Activated naive CD4-positive, alpha-beta T cell treated with anti-CD3 and anti-CD28 coated beads for 36 hours (primary cell): ENCODE data around the gene LECT2. TPM values are rescaled to one million over a fixed set of nuclear protein-coding genes. Genes with fewer than 3 reads are reported as not detected.

ENCODE experiments used
- CTCF ChIA-PET: fragments of 350-600 bp; sonication (Branson Sonifier 250); formaldehyde crosslinking; loops from one replicate; lab custom pipeline; 2021; ENCODE audit warnings: antibody characterized with exemption; lab: Charles Lee
- DNase-seq: peaks from one replicate; pipeline ENCODE4 v3.0.0-alpha.2; 2020
- H3K27ac Mint-ChIP-seq: one replicate; pipeline ENCODE4 v1.8.0; 2021; ENCODE audit warnings: mild to moderate bottlenecking, mixed read lengths
- H3K27me3 Mint-ChIP-seq: one replicate; pipeline ENCODE4 v1.8.0; 2021; ENCODE audit warnings: low read depth, mixed read lengths
- H3K36me3 Mint-ChIP-seq: one replicate; pipeline ENCODE4 v1.8.0; 2021; ENCODE audit warnings: low read depth, mixed read lengths
- H3K4me1 Mint-ChIP-seq: one replicate; pipeline ENCODE4 v1.8.0; 2021; ENCODE audit warnings: low read depth, mixed read lengths
- H3K4me3 Mint-ChIP-seq: one replicate; pipeline ENCODE4 v1.8.0; 2021; ENCODE audit warnings: mild to moderate bottlenecking, moderate library complexity, mixed read lengths
- H3K9me3 Mint-ChIP-seq: one replicate; pipeline ENCODE4 v1.8.0; 2021; ENCODE audit warnings: mixed read lengths
- intact Hi-C: fragments of 100-400 bp; cut with micrococcal nuclease; formaldehyde crosslinking; loops from one replicate; pipeline ENCODE4 v1.15.1; 2023
- total RNA-seq, 2 experiments: library from RNA; stranded (reverse); gene quantifications; one replicate each; pipeline ENCODE4 v1.2.3, GENCODE V29; 2021

Gene LECT2
- total RNA-seq, 2 experiments from 2014 or later, result not detected

GRCh38 chr5:135916638-135917263 is 38.0 kb downstream of the LECT2 start:
- Mint-ChIP-seq H3K4me3 (no peak overlapping the region), H3K4me1 (no peaks in the 10 kb centered on the region), H3K9me3 (no peaks in the 10 kb centered on the region), H3K36me3 (no peaks in the 10 kb centered on the region), H3K27ac (no peak overlapping the region), H3K27me3 (peaks cover 21% of the 10 kb centered on the region)
- intact Hi-C loops, result no loop called here
- CTCF ChIA-PET, result no interaction called here
- no peak for DNase-seq

DNA sequence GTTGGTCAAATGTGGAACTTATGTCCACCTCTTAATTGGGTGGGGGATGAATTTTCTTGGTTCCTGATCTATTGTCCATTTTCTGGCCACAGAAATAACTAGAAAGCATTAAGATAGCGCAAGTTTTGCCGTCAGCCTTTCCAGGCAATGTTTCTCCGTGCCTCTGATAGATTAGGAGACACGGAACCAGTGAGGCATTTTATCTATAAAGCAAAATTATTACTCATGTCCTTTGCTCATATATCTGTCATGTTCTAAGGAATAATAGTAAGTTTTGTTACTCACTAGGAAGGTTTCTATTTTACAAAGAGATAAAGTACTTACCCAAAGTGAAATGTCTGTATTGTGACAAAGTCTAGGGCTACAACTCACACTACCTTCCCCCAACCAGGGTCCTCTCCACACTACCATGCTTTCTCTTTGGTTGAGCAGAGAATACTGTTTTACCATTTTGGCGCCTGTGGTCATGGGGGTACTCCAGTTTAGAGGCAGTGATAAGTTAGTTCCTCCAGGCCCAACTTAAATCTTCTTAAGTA is 39.2 kb downstream of the LECT2 start:
- Mint-ChIP-seq H3K9me3 (no peaks in the 10 kb centered on the region), H3K4me3 (no peak overlapping the region), H3K27ac (no peak overlapping the region), H3K27me3 (peaks cover 22% of the 10 kb centered on the region), H3K4me1 (no peaks in the 10 kb centered on the region), H3K36me3 (no peaks in the 10 kb centered on the region)
- CTCF ChIA-PET, result no interaction called here
- intact Hi-C loops, result no loop called here
- DNase-seq, result no peak

DNA sequence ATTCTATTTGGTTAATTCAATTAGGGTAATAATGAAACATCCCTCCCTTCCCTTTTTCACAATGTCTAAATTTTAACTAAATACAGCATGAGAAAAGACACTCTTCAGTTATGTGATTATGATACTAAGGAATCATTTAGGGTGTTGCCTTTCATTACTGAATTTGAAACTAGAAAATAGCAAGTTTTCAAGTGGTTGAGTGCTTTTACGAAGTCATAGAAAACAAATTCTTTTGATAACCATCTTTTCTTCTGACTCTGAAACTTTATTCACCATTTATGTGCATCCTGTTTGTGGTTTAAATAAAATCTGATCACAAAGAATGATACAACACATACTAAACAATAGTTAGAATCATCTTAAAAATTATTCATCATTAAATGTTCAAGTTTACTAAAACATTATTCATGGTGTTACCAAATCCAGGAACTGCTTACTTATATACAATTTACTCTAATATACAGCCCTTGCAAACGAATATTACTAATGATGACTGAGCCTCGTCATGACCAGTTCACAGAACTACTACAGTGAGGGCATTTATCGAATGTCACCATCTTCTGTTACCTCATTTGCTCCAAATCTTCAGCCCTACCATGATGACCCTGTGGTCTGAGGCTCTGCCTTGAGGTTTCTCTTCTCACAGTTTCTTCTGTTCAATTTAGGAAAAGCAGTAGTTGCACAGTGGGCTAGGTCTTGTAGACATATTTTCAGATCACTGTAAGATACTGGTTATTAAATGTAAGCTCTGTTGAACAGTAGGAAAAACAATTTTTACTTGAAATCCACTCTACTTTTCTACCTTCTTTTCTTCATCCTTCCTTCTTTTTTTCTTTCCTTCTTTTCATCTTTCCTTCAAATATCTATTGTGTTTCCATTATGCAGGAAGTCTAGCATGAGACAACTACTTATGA is 40.8 kb downstream of the LECT2 start:
- H3K4me1 Mint-ChIP-seq, result no peaks in the 10 kb centered on the region
- H3K36me3 Mint-ChIP-seq, result no peaks in the 10 kb centered on the region
- no peaks in the 10 kb centered on the region for H3K9me3 Mint-ChIP-seq
- H3K4me3 Mint-ChIP-seq, result no peak overlapping the region
- intact Hi-C loops, result no loop called here
- DNase-seq, result no peak
- H3K27me3 Mint-ChIP-seq, result peaks cover 27% of the 10 kb centered on the region
- CTCF ChIA-PET, result no interaction called here
- no peak overlapping the region for H3K27ac Mint-ChIP-seq

- CTCF ChIA-PET, result interaction anchor here (1.2 to 1.5 kb wide), 2 partner anchors 13 to 23 kb away, joined by 3 read pairs; no protein-coding TSS in a partner anchor
- Mint-ChIP-seq H3K4me1 (no peaks in the 10 kb centered on the region), H3K9me3 (no peaks in the 10 kb centered on the region), H3K36me3 (no peaks in the 10 kb centered on the region), H3K27ac (no peak overlapping the region), H3K4me3 (no peak overlapping the region), H3K27me3 (peaks cover 11% of the 10 kb centered on the region)
- no peak for DNase-seq
- intact Hi-C loops, result no loop called here
Observed at GRCh38 chr5:135905144-135905543, 49.6 kb downstream of the LECT2 start.

- Mint-ChIP-seq H3K27me3 (peaks cover 13% of the 10 kb centered on the region), H3K27ac (no peak overlapping the region), H3K36me3 (no peaks in the 10 kb centered on the region), H3K4me1 (no peaks in the 10 kb centered on the region), H3K4me3 (no peak overlapping the region), H3K9me3 (no peaks in the 10 kb centered on the region)
- DNase-seq, result no peak
- CTCF ChIA-PET, result no interaction called here
- intact Hi-C loops, result no loop called here
Observed at GRCh38 chr5:135901633-135902032, 53.1 kb downstream of the LECT2 start.

- Mint-ChIP-seq H3K4me3 (no peak overlapping the region), H3K27me3 (peaks cover 20% of the 10 kb centered on the region), H3K4me1 (no peaks in the 10 kb centered on the region), H3K27ac (no peak overlapping the region), H3K36me3 (no peaks in the 10 kb centered on the region), H3K9me3 (no peaks in the 10 kb centered on the region)
- no peak for DNase-seq
- intact Hi-C loops, result no loop called here
- CTCF ChIA-PET, result no interaction called here
Observed at GRCh38 chr5:135900276-135900675, 54.5 kb downstream of the LECT2 start.

- CTCF ChIA-PET, result no interaction called here
- no peaks in the 10 kb centered on the region for H3K36me3 Mint-ChIP-seq
- no peak overlapping the region for H3K4me3 Mint-ChIP-seq
- H3K27me3 Mint-ChIP-seq, result peaks cover 23% of the 10 kb centered on the region
- H3K4me1 Mint-ChIP-seq, result no peaks in the 10 kb centered on the region
- intact Hi-C loops, result no loop called here
- H3K9me3 Mint-ChIP-seq, result no peaks in the 10 kb centered on the region
- DNase-seq, result no peak
- no peak overlapping the region for H3K27ac Mint-ChIP-seq
Observed at GRCh38 chr5:135898651-135899050, 56.1 kb downstream of the LECT2 start.

Other genes starting within 250 kb of the LECT2 start
- gene SLC25A48, start 120.3 kb downstream of the LECT2 start, total RNA-seq, result not detected
- gene IL9, start 59.1 kb downstream of the LECT2 start, total RNA-seq, result not detected
- gene TGFBI, start 74.0 kb upstream of the LECT2 start, total RNA-seq, result not detected
- gene SMAD5, start 177.9 kb upstream of the LECT2 start, total RNA-seq, result 1 to 10 TPM in 1 of 2 experiments, under 1 TPM in 1; 0.50 to 1.2 TPM
- not detected for gene SMIM32, start 238.2 kb upstream of the LECT2 start, total RNA-seq